ENCODE data around the gene PRDM8.

DNA sequence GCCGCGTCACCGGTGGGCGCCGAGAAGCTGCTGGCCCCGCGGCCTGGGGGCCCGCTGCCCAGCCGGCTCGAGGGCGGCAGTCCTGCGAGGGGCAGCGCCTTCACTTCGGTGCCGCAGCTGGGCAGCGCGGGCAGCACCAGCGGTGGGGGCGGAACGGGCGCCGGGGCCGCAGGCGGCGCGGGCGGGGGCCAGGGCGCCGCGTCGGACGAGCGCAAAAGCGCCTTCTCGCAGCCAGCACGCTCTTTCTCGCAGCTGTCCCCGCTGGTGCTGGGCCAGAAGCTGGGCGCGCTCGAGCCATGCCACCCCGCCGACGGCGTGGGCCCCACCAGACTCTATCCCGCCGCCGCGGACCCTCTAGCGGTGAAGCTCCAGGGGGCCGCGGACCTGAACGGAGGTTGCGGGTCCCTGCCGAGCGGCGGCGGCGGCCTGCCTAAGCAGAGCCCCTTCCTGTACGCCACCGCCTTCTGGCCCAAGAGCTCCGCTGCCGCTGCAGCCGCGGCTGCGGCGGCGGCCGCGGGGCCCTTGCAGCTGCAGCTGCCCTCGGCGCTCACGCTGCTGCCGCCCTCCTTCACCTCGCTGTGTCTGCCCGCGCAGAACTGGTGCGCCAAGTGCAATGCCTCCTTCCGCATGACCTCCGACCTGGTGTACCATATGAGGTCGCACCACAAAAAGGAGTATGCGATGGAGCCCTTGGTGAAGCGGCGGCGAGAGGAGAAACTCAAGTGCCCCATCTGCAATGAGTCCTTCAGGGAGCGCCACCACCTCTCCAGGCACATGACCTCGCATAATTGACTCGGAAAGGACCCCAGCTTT lies 5.6 kb downstream of the PRDM8 start:
- no peak for TF ChIP-seq CTCF (IDR thresholded peaks at IDR 0.05)
- TF ChIP-seq POLR2AphosphoS5 (IDR thresholded peaks at IDR 0.05): no peak

Data from breast epithelium (tissue), 3 donors.